Body of pancreas (tissue), 4 donors: ENCODE measurements around the gene ERC1. TPM values are rescaled to one million over a fixed set of nuclear protein-coding genes. Genes with fewer than 3 reads are reported as not detected.
A peak's percentile ranks its signal among the peaks of the same experiment; 100 is the strongest.
"Not testable (repeated sequence)": the region's sequence is repeated elsewhere in the genome, so short reads cannot be mapped to it uniquely, and the experiment has no call there.

Experiments used
- ATAC-seq: fragments of 150-250 bp; one replicate; pipeline ENCODE4 v1.9.1; 2016
- DNase-seq, 4 donors: peaks; one replicate each; pipeline ENCODE4 v3.0.0-alpha.2; 2019
- H3K27ac ChIP-seq, 4 donors: fragments of 200-600 bp; sonication (generic); 1 replicate in 3 of 4; 2 replicates in 1 of 4; pipeline versions ENCODE4 v1.5.1 to v1.6.1; 2016 to 2019; ENCODE audit warnings: mild to moderate bottlenecking in 1 of 4, mixed read lengths in 1 of 4, moderate library complexity in 1 of 4
- H3K27me3 ChIP-seq, 2 donors: fragments of 200-600 bp; sonication (generic); one replicate each; pipeline ENCODE4 v1.6.0; 2016; ENCODE audit warnings: mild to moderate bottlenecking in 1 of 2
- H3K36me3 ChIP-seq, 2 donors: fragments of 200-600 bp; sonication (generic); replicated peaks in 1 of 2; 2 replicates each; pipeline ENCODE4 v1.5.1; 2016; ENCODE audit warnings: low read depth in 2 of 2; ENCODE audit not compliant: insufficient read depth in 1 of 2
- H3K4me1 ChIP-seq: fragments of 200-600 bp; sonication (generic); one replicate; pipeline ENCODE4 v1.6.0; 2016
- H3K4me3 ChIP-seq, 2 donors: fragments of 200-600 bp; sonication (generic); 1 replicate in 1 of 2; 2 replicates in 1 of 2; pipeline ENCODE4 v1.5.1; 2016 to 2019
- H3K9me3 ChIP-seq, 3 donors: fragments of 200-600 bp; sonication (generic); 1 replicate in 2 of 3; 2 replicates in 1 of 3; pipeline ENCODE4 v1.5.1; 2016
- POLR2A ChIP-seq, 3 donors: fragments of 450-650 bp; IDR thresholded peaks; one replicate each; pipeline ENCODE4 v1.6.1; 2016; ENCODE audit warnings: antibody characterized with exemption in 3 of 3, mild to moderate bottlenecking in 2 of 3
- WGBS, 2 donors: methylation state at CpG; one replicate each; pipeline ENCODE4 v1.1.5; 2017; 5-methylcytosine and 5-hydroxymethylcytosine counted together
- intact Hi-C: fragments of 100-400 bp; cut with DNase I; formaldehyde crosslinking; loops from one replicate; pipeline ENCODE4 v1.15.1; 2023
- total RNA-seq, 2 donors: library from RNA; depleted of rRNA; stranded (reverse); fragments of >200 nt; gene quantifications; one replicate each; pipeline ENCODE4 v1.1.0, GENCODE V29; 2016
- TF ChIP-seq, protein P1 (sequence below), 7 experiments: fragments of 450-650 bp in 4 of 7; fragments of 200-600 bp in 3 of 7; sonication (generic) in 3 of 7; IDR thresholded peaks; one replicate each; pipeline ENCODE4 v1.5.1; 2016 to 2019; ENCODE audit warnings: antibody characterized with exemption in 7 of 7

Gene ERC1
- total RNA-seq, 2 donors from 2014 or later: 20.8 to 29.0 TPM

DNA sequence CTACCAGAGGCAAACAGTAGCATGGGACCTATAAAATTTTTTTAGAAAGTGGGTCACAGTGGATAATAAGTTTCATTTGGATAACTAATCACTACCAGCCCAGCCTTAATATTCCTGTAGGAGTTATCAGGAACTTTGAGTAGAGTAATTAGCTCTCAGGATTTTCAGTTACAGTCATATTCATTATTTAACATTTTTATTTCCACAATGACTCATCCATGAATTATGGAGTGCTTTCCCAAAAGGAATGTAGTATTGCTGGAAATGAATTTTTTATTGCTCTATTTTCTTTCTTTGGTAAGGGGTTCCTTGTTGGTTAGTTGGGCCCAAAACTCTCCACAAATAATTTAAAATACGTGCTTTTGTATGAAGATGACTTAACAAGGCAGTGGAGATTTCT is 53.7 kb downstream of the ERC1 start:
- TF ChIP-seq, protein P1, sequence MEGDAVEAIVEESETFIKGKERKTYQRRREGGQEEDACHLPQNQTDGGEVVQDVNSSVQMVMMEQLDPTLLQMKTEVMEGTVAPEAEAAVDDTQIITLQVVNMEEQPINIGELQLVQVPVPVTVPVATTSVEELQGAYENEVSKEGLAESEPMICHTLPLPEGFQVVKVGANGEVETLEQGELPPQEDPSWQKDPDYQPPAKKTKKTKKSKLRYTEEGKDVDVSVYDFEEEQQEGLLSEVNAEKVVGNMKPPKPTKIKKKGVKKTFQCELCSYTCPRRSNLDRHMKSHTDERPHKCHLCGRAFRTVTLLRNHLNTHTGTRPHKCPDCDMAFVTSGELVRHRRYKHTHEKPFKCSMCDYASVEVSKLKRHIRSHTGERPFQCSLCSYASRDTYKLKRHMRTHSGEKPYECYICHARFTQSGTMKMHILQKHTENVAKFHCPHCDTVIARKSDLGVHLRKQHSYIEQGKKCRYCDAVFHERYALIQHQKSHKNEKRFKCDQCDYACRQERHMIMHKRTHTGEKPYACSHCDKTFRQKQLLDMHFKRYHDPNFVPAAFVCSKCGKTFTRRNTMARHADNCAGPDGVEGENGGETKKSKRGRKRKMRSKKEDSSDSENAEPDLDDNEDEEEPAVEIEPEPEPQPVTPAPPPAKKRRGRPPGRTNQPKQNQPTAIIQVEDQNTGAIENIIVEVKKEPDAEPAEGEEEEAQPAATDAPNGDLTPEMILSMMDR (IDR thresholded peaks at IDR 0.05): no peak
- no peak for TF ChIP-seq POLR2A (IDR thresholded peaks at IDR 0.05)
- Histone ChIP-seq H3K27ac (no peak overlapping the region), H3K4me1 (no peaks in the 10 kb centered on the region), H3K27me3 (no peaks in the 10 kb centered on the region), H3K4me3 (no peak overlapping the region), H3K9me3 (no peaks in the 10 kb centered on the region), H3K36me3 (no peaks in the 10 kb centered on the region)
- ATAC-seq (no peak), DNase-seq (no peak)
- WGBS, 2 donors: 91 to 95% methylated on average over 1 of the region's 1 CpG
- intact Hi-C loops: no loop called here

DNA sequence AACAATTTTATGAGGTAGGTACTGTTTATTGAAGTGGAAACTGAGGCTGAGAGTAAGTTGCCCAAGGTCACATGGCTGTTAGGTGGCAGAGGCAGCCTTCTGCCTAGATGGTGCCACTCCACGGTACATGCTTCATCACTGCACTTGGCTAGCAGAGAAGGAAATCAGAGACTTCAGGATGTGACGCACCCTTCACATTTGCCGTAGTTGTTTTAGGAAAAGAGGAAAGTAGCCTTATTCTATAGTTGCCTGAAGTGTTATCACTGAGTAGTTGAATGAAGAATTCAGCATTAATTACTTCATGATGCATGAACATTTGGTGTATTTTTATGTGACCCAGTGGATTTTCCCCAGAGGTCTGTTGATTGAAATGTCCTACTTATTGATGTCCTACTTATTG is 55.7 kb downstream of the ERC1 start:
- H3K4me3 ChIP-seq: no peak overlapping the region
- no peaks in the 10 kb centered on the region for H3K4me1 ChIP-seq
- no peaks in the 10 kb centered on the region for H3K36me3 ChIP-seq
- TF ChIP-seq POLR2A (IDR thresholded peaks at IDR 0.05): no peak
- TF ChIP-seq, protein P1 (IDR thresholded peaks at IDR 0.05): no peak
- WGBS, 2 donors: 88 to 98% methylated on average over 3 of the region's 3 CpGs
- H3K27me3 ChIP-seq: no peaks in the 10 kb centered on the region
- no peaks in the 10 kb centered on the region for H3K9me3 ChIP-seq
- no peak for ATAC-seq
- H3K27ac ChIP-seq: no peak overlapping the region
- intact Hi-C loops: no loop called here
- DNase-seq: no peak

DNA sequence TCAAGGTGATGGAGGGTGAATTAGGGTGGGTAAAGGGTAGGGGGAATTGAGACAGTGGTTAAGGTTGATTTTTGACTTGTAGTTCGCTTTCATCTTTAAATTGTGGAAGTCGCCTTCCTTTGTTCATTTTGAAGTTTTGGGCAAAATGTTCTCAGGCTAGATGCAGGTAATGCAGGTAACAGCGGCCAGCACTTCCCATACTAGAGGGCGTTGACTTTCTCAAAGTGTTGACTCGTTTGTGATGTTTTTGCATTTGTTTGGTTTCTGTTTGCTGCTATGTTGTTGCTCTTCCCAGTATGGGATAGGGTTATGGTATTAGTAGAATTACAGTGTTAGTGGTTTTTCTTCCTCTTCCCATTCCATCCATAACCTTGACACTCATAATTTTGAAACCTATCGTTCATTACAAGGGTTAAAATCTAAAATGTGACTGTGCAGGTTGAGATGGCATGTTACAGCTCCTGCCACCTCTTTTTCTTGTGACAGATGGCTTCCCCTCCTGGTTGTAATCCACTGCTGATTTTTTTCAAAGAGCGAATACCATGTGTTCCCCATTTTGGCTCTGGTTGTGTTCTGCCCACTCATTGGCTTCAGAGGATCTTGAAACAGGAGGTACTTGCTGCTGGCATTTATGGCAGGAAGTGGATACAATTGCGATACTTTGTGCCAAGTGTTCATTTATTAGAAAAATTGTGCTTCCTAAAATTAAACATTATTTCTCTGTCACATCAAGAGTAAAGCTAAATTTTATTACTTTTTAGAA is 57.1 kb downstream of the ERC1 start:
- TF ChIP-seq, protein P1 (IDR thresholded peaks at IDR 0.05): no peak
- TF ChIP-seq POLR2A (IDR thresholded peaks at IDR 0.05): no peak
- intact Hi-C loops: no loop called here
- no peak for ATAC-seq

DNA sequence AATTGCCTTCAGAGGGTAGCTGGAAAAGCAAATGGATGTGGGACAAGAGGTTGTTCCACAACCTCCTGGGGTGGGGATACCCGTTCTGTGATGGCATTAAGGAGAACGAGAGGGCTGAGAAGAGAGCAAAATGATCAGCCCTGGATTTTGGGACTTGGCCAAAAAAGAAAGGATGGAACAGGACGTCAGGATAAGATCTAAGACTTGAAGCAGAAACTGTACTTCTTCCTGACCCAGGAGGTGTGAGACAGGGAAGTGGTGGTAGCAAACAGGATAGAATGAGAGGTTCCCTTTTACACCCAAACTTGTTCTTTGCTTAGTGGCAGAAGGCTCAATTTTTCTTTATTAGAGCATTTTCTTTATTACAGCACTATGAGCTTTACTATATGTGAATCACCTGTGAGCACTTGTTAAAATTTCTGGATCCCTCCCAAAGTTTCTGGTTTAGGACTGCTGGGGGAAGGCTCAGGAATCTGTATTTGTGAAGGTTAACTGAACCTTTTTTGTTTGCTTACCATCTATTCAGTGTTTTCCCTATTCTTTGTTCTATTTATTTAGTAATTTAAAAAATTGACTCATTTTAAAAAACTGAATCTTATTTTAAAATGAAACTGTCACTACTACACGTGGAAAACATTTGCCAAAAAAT is 59.2 kb downstream of the ERC1 start:
- no peak for TF ChIP-seq POLR2A (IDR thresholded peaks at IDR 0.05)
- TF ChIP-seq, protein P1 (IDR thresholded peaks at IDR 0.05): no peak
- Histone ChIP-seq H3K27me3 (no peaks in the 10 kb centered on the region), H3K9me3 (no peaks in the 10 kb centered on the region), H3K4me1 (peaks cover 22% of the 10 kb centered on the region), H3K36me3 (no peaks in the 10 kb centered on the region), H3K27ac (no peak overlapping the region), H3K4me3 (no peak overlapping the region)
- no peak for DNase-seq
- no peak for ATAC-seq
- intact Hi-C loops: no loop called here
- 62 to 64% methylated on average over 4 of the region's 4 CpGs for WGBS, 2 donors

More for the DNA sequence above, 57.1 kb downstream of the ERC1 start:
- DNase-seq: peak in 1 of 4 donors; percentile 7
- no peaks in the 10 kb centered on the region for H3K9me3 ChIP-seq
- H3K4me3 ChIP-seq: no peak overlapping the region
- peaks cover under 1% of the 10 kb centered on the region for H3K4me1 ChIP-seq
- H3K36me3 ChIP-seq: no peaks in the 10 kb centered on the region
- 67 to 77% methylated on average over 8 of the region's 8 CpGs for WGBS, 2 donors
- H3K27me3 ChIP-seq: no peaks in the 10 kb centered on the region
- H3K27ac ChIP-seq: no peak overlapping the region

DNA sequence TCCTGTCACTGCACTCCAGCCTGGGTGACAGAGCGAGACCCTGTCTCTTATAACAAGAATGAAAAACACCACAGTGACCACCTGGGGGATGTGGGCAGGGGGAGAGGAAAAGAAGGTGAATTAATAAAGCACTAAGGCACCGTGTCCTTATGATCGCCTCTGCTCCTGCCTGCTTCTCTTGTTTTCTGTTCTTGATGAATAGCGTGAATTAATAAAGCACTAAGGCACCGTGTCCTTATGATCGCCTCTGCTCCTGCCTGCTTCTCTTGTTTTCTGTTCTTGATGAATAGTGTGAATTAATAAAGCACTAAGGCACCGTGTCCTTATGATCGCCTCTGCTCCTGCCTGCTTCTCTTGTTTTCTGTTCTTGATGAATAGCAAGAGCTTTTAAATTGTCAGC is 60.6 kb downstream of the ERC1 start:
- DNase-seq, H3K27ac ChIP-seq, ATAC-seq, H3K36me3 ChIP-seq, H3K9me3 ChIP-seq, intact Hi-C loops, H3K4me3 ChIP-seq, H3K27me3 ChIP-seq: not testable (repeated sequence)
- 88 to 92% methylated on average over 8 of the region's 8 CpGs for WGBS, 2 donors
- H3K4me1 ChIP-seq: peaks cover 24% of the 10 kb centered on the region
